IMR-90 (cell line): ENCODE results near the gene AGPAT1. TPM values are rescaled to one million over a fixed set of nuclear protein-coding genes. Genes with fewer than 3 reads are reported as not detected.

ENCODE experiments used
- ATAC-seq: fragments of 200-7000 bp; cut with Tn5 transposase; 2 replicates; pipeline ENCODE4 v1.9.1; 2020; ENCODE audit warnings: low read depth, mild to moderate bottlenecking, moderate library complexity
- BruUV-seq: library from RNA; stranded (reverse); fragments of 400-500 nt; replicated peaks from 2 replicates; lab custom pipeline; 2021; lab: Mats Ljungman, UMichigan
- CTCF ChIA-PET: fragments of 300-600 bp; formaldehyde crosslinking; extraction: SDS; loops from one replicate; lab custom pipeline; 2021; ENCODE audit warnings: antibody characterized with exemption; lab: Yijun Ruan, JAX
- POLR2A ChIA-PET: fragments of 300-600 bp; sonication (Branson Sonifier 250); formaldehyde crosslinking; loops from one replicate; lab custom pipeline; 2022; ENCODE audit warnings: antibody characterized with exemption; ENCODE audit not compliant: unreplicated experiment; lab: Charles Lee
- DNase-seq: peaks from one replicate; pipeline ENCODE4 v3.0.0; 2013
- H2AFZ ChIP-seq: replicated peaks from 2 replicates; pipeline ENCODE3; 2013; ENCODE audit warnings: low read length, mild to moderate bottlenecking; ENCODE audit not compliant: poor library complexity
- H2AK5ac ChIP-seq: 2 replicates; pipeline ENCODE4 v1.6.1; 2013; ENCODE audit warnings: low read depth, low read length, inconsistent platforms
- H2AK9ac ChIP-seq: replicated peaks from 2 replicates; pipeline ENCODE3; 2013; ENCODE audit warnings: mild to moderate bottlenecking, low read depth, low read length, moderate library complexity; ENCODE audit not compliant: poor library complexity
- H2BK120ac ChIP-seq: 2 replicates; pipeline ENCODE4 v1.6.1; 2013; ENCODE audit warnings: low read depth, low read length, inconsistent platforms
- H2BK15ac ChIP-seq: 3 replicates; pipeline ENCODE4 v1.6.1; 2013; ENCODE audit warnings: low read depth, low read length, inconsistent platforms
- H2BK20ac ChIP-seq: 2 replicates; pipeline ENCODE4 v1.6.1; 2013; ENCODE audit warnings: low read depth, mild to moderate bottlenecking, inconsistent platforms, low read length, moderate library complexity
- H2BK5ac ChIP-seq: 2 replicates; pipeline ENCODE4 v1.6.1; 2013; ENCODE audit warnings: mild to moderate bottlenecking, low read depth, low read length, inconsistent platforms; ENCODE audit not compliant: poor library complexity, severe bottlenecking
- H3K14ac ChIP-seq: replicated peaks from 2 replicates; pipeline ENCODE4 v1.6.1; 2013; ENCODE audit warnings: low read depth, low read length, inconsistent platforms
- H3K18ac ChIP-seq: 2 replicates; pipeline ENCODE4 v1.6.1; 2013; ENCODE audit warnings: low read depth, low read length, control low read depth
- H3K23ac ChIP-seq: 2 replicates; pipeline ENCODE4 v1.6.1; 2013; ENCODE audit warnings: low read depth, low read length, inconsistent platforms
- H3K27ac ChIP-seq: 2 replicates; pipeline ENCODE4 v1.5.1; 2013; ENCODE audit warnings: mild to moderate bottlenecking, control low read depth, low read length; ENCODE audit not compliant: insufficient read depth
- H3K27me3 ChIP-seq: 2 replicates; pipeline ENCODE4 v1.6.1; 2013; ENCODE audit warnings: low read length; ENCODE audit not compliant: control insufficient read depth, insufficient read depth
- H3K36me3 ChIP-seq: 2 replicates; pipeline ENCODE4 v1.6.1; 2013; ENCODE audit warnings: low read length, mixed read lengths; ENCODE audit not compliant: control insufficient read depth, insufficient read depth
- H3K4ac ChIP-seq: 2 replicates; pipeline ENCODE4 v1.6.1; 2013; ENCODE audit warnings: low read depth, low read length, inconsistent platforms
- H3K4me1 ChIP-seq: 2 replicates; pipeline ENCODE4 v1.6.1; 2013; ENCODE audit warnings: low read length, mixed read lengths; ENCODE audit not compliant: control insufficient read depth, insufficient read depth
- H3K4me2 ChIP-seq: 2 replicates; pipeline ENCODE4 v1.6.1; 2013; ENCODE audit warnings: low read depth, mild to moderate bottlenecking, control low read depth, low read length, moderate library complexity
- H3K4me3 ChIP-seq: 2 replicates; pipeline ENCODE4 v1.5.1; 2013; ENCODE audit warnings: low read depth, mild to moderate bottlenecking, control low read depth, low read length, moderate library complexity; ENCODE audit not compliant: insufficient read depth
- H3K56ac ChIP-seq: 2 replicates; pipeline ENCODE4 v1.6.1; 2013; ENCODE audit warnings: low read length, inconsistent platforms; ENCODE audit not compliant: insufficient read depth; ENCODE audit errors: extremely low read depth
- H3K79me1 ChIP-seq, 2 experiments: 2 replicates each; pipeline ENCODE4 v1.6.1; 2013; ENCODE audit warnings: low read length in 2 of 2, inconsistent platforms in 1 of 2, low read depth in 1 of 2
- H3K9ac ChIP-seq: 2 replicates; pipeline ENCODE4 v1.6.1; 2013; ENCODE audit warnings: low read depth, low read length, control low read depth
- H3K9me1 ChIP-seq: 2 replicates; pipeline ENCODE4 v1.6.1; 2013; ENCODE audit warnings: low read length, inconsistent platforms; ENCODE audit not compliant: insufficient read depth
- H3K9me3 ChIP-seq: 2 replicates; pipeline ENCODE4 v1.6.1; 2013; ENCODE audit warnings: low read length; ENCODE audit not compliant: control insufficient read depth, insufficient read depth
- H4K20me1 ChIP-seq: 2 replicates; pipeline ENCODE4 v1.6.1; 2013; ENCODE audit warnings: low read length, inconsistent platforms; ENCODE audit not compliant: insufficient read depth
- H4K5ac ChIP-seq: 2 replicates; pipeline ENCODE4 v1.6.1; 2013; ENCODE audit warnings: mild to moderate bottlenecking, low read depth, low read length, control low read depth
- H4K8ac ChIP-seq, 2 experiments: 2 replicates each; pipeline ENCODE4 v1.6.1; 2013; ENCODE audit warnings: low read depth in 2 of 2, low read length in 2 of 2, control low read depth in 1 of 2, inconsistent platforms in 1 of 2
- H4K91ac ChIP-seq: 2 replicates; pipeline ENCODE4 v1.6.1; 2013; ENCODE audit warnings: low read depth, low read length, inconsistent platforms; ENCODE audit not compliant: insufficient read depth
- BHLHE40 ChIP-seq: fragments of 150-350 bp; IDR thresholded peaks from 2 replicates; pipeline ENCODE4 v1.6.1; 2016; ENCODE audit warnings: mild to moderate bottlenecking, low read depth, low read length
- CTCF ChIP-seq: conservative IDR thresholded peaks from 2 replicates; pipeline ENCODE4 v1.5.1; 2012; ENCODE audit warnings: mild to moderate bottlenecking, low read depth, low read length, improper control_type of control experiment
- FOS ChIP-seq: fragments of 150-350 bp; IDR thresholded peaks from 2 replicates; pipeline ENCODE4 v1.6.1; 2016; ENCODE audit warnings: low read depth, low read length
- MAFK ChIP-seq: IDR thresholded peaks from 2 replicates; pipeline ENCODE4 v1.6.1; 2012; ENCODE audit warnings: low read depth, low read length, improper control_type of control experiment
- MAZ ChIP-seq: IDR thresholded peaks from 2 replicates; pipeline ENCODE4 v1.6.1; 2012; ENCODE audit warnings: low read depth, mild to moderate bottlenecking, low read length, improper control_type of control experiment, moderate library complexity, borderline replicate concordance
- MXI1 ChIP-seq: IDR thresholded peaks from 2 replicates; pipeline ENCODE4 v1.6.1; 2012; ENCODE audit warnings: low read depth, mild to moderate bottlenecking, low read length, moderate library complexity, borderline replicate concordance
- POLR2A ChIP-seq: IDR thresholded peaks from 2 replicates; pipeline ENCODE4 v1.6.1; 2012; ENCODE audit warnings: mild to moderate bottlenecking, low read depth, low read length
- RAD21 ChIP-seq: IDR thresholded peaks from 2 replicates; pipeline ENCODE4 v1.6.1; 2012; ENCODE audit warnings: low read length, improper control_type of control experiment
- RFX5 ChIP-seq: IDR thresholded peaks from 2 replicates; pipeline ENCODE4 v1.8.0; 2012; ENCODE audit warnings: low read depth, mild to moderate bottlenecking, low read length, moderate library complexity
- USF2 ChIP-seq: fragments of 150-350 bp; IDR thresholded peaks from 2 replicates; pipeline ENCODE4 v1.6.1; 2017; ENCODE audit warnings: mild to moderate bottlenecking, antibody characterized with exemption, low read length, low read depth
- WGBS, 2 experiments: methylation state at CpG; one replicate each; pipeline versions ENCODE4 v1.1.5 to v1.1.7; 2013; ENCODE audit warnings: missing lambda C conversion rate in 2 of 2; ENCODE audit not compliant: insufficient read length in 1 of 2; ENCODE audit errors: extremely low coverage in 2 of 2; 5-methylcytosine and 5-hydroxymethylcytosine counted together
- dilution Hi-C: fragments of 300-500 bp; cut with HindIII; formaldehyde crosslinking; loops from one replicate; pipeline ENCODE4 v1.14.3; 2018; ENCODE audit warnings: low sequenced_read_pairs; ENCODE audit not compliant: unreplicated experiment
- in situ Hi-C: fragments of 300-500 bp; cut with MboI; formaldehyde crosslinking; loops from 3 replicates; pipeline ENCODE4 v1.14.3; 2019; ENCODE audit warnings: low sequenced_read_pairs, inconsistent platforms, mixed read lengths
- intact Hi-C: fragments of 100-400 bp; cut with micrococcal nuclease; formaldehyde crosslinking; loops from 2 replicates; pipeline ENCODE4 v1.10.0; 2022
- polyA plus RNA-seq, 3 experiments: library from polyadenylated mRNA; depleted of rRNA; stranded (reverse); fragments of >200 nt; gene quantifications; 2 replicates each; pipeline ENCODE4 v1.2.3, GENCODE V29; 2012; ENCODE audit warnings: low replicate concordance in 1 of 3
- total RNA-seq: library from RNA; depleted of rRNA; stranded (reverse); fragments of >200 nt; gene quantifications from 2 replicates; pipeline ENCODE4 v1.2.3, GENCODE V29; 2012

AGPAT1 gene
- total and polyA plus RNA-seq, 2 of the 4 experiments (the other 2 are of a cell fraction): 27.2 to 116 TPM

- in situ Hi-C loops: loop anchor here (5.0 to 25.0 kb wide), 2 partner anchors 73 to 772 kb away; partner anchors contain the start of genes BRD2 and HLA-DMA
- no peak for TF ChIP-seq RFX5
- TF ChIP-seq RAD21: no peak
- TF ChIP-seq MAZ: peak; percentile 93
- no peak for TF ChIP-seq USF2
- no peak for TF ChIP-seq FOS
- TF ChIP-seq CTCF: no peak
- no peak for TF ChIP-seq MXI1
- TF ChIP-seq MAFK: no peak
- 0 out of 2 replicates have a peak, but pooled peaks have one; percentile 23 for TF ChIP-seq POLR2A
- no peak for TF ChIP-seq BHLHE40
- BruUV-seq: no TSS peak
These were observed 14.4 kb upstream of the AGPAT1 start, which contains the start of gene PBX2 for GRCh38 chr6:32190054-32190851. TSS of gene PBX2 (minus strand) at chr6:32190202. CDS start at chr6:32189915, 287 bp downstream.

More at GRCh38 chr6:32190054-32190851, 14.4 kb upstream of the AGPAT1 start, which contains the start of gene PBX2:
- H3K9ac ChIP-seq: peak within 1 kb of the TSS; percentile 99
- H4K5ac ChIP-seq: peak within 1 kb of the TSS; percentile 95
- H2BK120ac ChIP-seq: peak within 1 kb of the TSS; percentile 72
- peak within 1 kb of the TSS; percentile 95 for H2AFZ ChIP-seq
- DNase-seq (peak; percentile 89), ATAC-seq (peak; percentile 79)
- H3K18ac ChIP-seq: peak within 1 kb of the TSS; percentile 93
- peak within 1 kb of the TSS; percentile 58 for H2BK20ac ChIP-seq
- peak within 1 kb of the TSS; percentile 100 for H2AK9ac ChIP-seq
- H3K9me3 ChIP-seq: no peaks in the 10 kb centered on the region
- dilution Hi-C loops (no loop called here), intact Hi-C loops (no loop called here)
- H3K4me1 ChIP-seq: peaks cover 12% of the 10 kb centered on the region
- peaks cover 21 to 64% of the 10 kb centered on the region in 2 experiments; a peak in 3 of 4 replicates for H3K79me1 ChIP-seq
- H3K9me1 ChIP-seq: peaks cover 18% of the 10 kb centered on the region
- H3K27me3 ChIP-seq: no peaks in the 10 kb centered on the region
- peak within 1 kb of the TSS; percentile 85; the same call in 1 of the 3 replicates for H2BK15ac ChIP-seq
- ChIA-PET POLR2A (interaction anchor here (0.5 to 0.8 kb wide), 3 partner anchors 13 to 703 kb away, joined by 3 to 5 read pairs (median 3); no protein-coding TSS in a partner anchor), CTCF (no interaction called here)
- peak within 1 kb of the TSS; percentile 83 for H2BK5ac ChIP-seq
- H3K4ac ChIP-seq: peak within 1 kb of the TSS; percentile 97
- peak within 1 kb of the TSS; percentile 96 for H4K91ac ChIP-seq
- H2AK5ac ChIP-seq: peak within 1 kb of the TSS; percentile 99
- H3K23ac ChIP-seq: peak within 1 kb of the TSS; percentile 99
- H3K4me2 ChIP-seq: peak within 1 kb of the TSS; percentile 89
- H3K56ac ChIP-seq: peak within 1 kb of the TSS; percentile 98
- no peaks in the 10 kb centered on the region for H4K20me1 ChIP-seq
- H3K27ac ChIP-seq: peak within 1 kb of the TSS; percentile 99
- peak within 1 kb of the TSS; percentile 99 for H3K14ac ChIP-seq
- H3K36me3 ChIP-seq: peaks cover 18% of the 10 kb centered on the region
- H3K4me3 ChIP-seq: peak within 1 kb of the TSS; percentile 75
- WGBS, 2 experiments: no CpG with 5 or more reads among the region's 23 CpGs
- H4K8ac ChIP-seq: peak within 1 kb of the TSS; percentile 92 to 97
